CD14-positive monocyte (primary cell): ENCODE data around the gene FGF14. TPM values are rescaled to one million over a fixed set of nuclear protein-coding genes. Genes with fewer than 3 reads are reported as not detected.

Experiments used
- DNase-seq, 3 donors: peaks; one replicate each; pipeline ENCODE4 v3.0.0-alpha.2; 2011 to 2022
- H2AFZ ChIP-seq: 2 replicates; pipeline ENCODE4 v1.6.0; 2012; ENCODE audit warnings: mild to moderate bottlenecking, low read depth, low read length, inconsistent platforms; ENCODE audit not compliant: insufficient read depth, poor library complexity, severe bottlenecking
- H3K27ac ChIP-seq, 2 donors: 1 replicate in 1 of 2; 2 replicates in 1 of 2; pipeline ENCODE4 v1.5.1; 2012 to 2013; ENCODE audit warnings: low read length in 2 of 2, control low read depth in 1 of 2, inconsistent platforms in 1 of 2, low read depth in 1 of 2, mild to moderate bottlenecking in 1 of 2
- H3K27me3 ChIP-seq, 2 donors: one replicate each; pipeline versions ENCODE4 v1.6.0 to v1.6.1; 2011 to 2013; ENCODE audit warnings: low read length in 2 of 2; ENCODE audit not compliant: control insufficient read depth in 2 of 2, insufficient read depth in 2 of 2
- H3K36me3 ChIP-seq, 2 donors: replicated peaks in 1 of 2; 1 replicate in 1 of 2; 2 replicates in 1 of 2; pipeline versions ENCODE4 v1.5.1 to v1.6.1; 2012 to 2013; ENCODE audit warnings: low read length in 2 of 2, control low read depth in 1 of 2, inconsistent platforms in 1 of 2, mild to moderate bottlenecking in 1 of 2; ENCODE audit not compliant: insufficient read depth in 2 of 2, control insufficient read depth in 1 of 2
- H3K4me1 ChIP-seq, 2 donors: 1 replicate in 1 of 2; 2 replicates in 1 of 2; pipeline versions ENCODE4 v1.5.1 to v1.6.1; 2012 to 2013; ENCODE audit warnings: low read length in 2 of 2, control low read depth in 1 of 2, inconsistent platforms in 1 of 2, mild to moderate bottlenecking in 1 of 2, moderate library complexity in 1 of 2; ENCODE audit not compliant: insufficient read depth in 2 of 2, control insufficient read depth in 1 of 2
- H3K4me2 ChIP-seq: replicated peaks from 2 replicates; pipeline ENCODE3; 2012; ENCODE audit warnings: low read length, moderate library complexity, mild to moderate bottlenecking; ENCODE audit not compliant: poor library complexity, severe bottlenecking; ENCODE audit errors: extremely low read depth
- H3K4me3 ChIP-seq, 3 experiments: fragments of 200-600 bp in 1 of 3; sonication (generic) in 1 of 3; replicated peaks in 1 of 3; 1 replicate in 2 of 3; 2 replicates in 1 of 3; pipeline ENCODE4 v1.5.1; 2011 to 2013; ENCODE audit warnings: low read length in 3 of 3, mild to moderate bottlenecking in 3 of 3, control low read depth in 2 of 3, low read depth in 2 of 3, inconsistent platforms in 1 of 3, moderate library complexity in 1 of 3
- H3K79me2 ChIP-seq: 2 replicates; pipeline ENCODE4 v1.6.0; 2012; ENCODE audit warnings: mild to moderate bottlenecking, control low read depth, inconsistent platforms, low read length, moderate library complexity; ENCODE audit not compliant: insufficient read depth
- H3K9ac ChIP-seq: 2 replicates; pipeline ENCODE4 v1.6.0; 2017; ENCODE audit warnings: low read length, mild to moderate bottlenecking; ENCODE audit not compliant: insufficient read depth, poor library complexity, severe bottlenecking
- H3K9me3 ChIP-seq, 2 donors: replicated peaks in 1 of 2; 1 replicate in 1 of 2; 2 replicates in 1 of 2; pipeline versions ENCODE4 v1.5.1 to v1.6.1; 2012 to 2013; ENCODE audit warnings: low read length in 2 of 2, control low read depth in 1 of 2; ENCODE audit not compliant: control insufficient read depth in 1 of 2, insufficient read depth in 1 of 2
- H4K20me1 ChIP-seq: 2 replicates; pipeline ENCODE4 v1.6.0; 2012; ENCODE audit warnings: mild to moderate bottlenecking, low read length, control low read depth, moderate library complexity; ENCODE audit not compliant: insufficient read depth
- H3K27ac Mint-ChIP-seq, 7 donors: one replicate each; pipeline ENCODE4 v1.8.0; 2020; ENCODE audit warnings: mild to moderate bottlenecking in 7 of 7, mixed read lengths in 7 of 7, moderate library complexity in 6 of 7, inconsistent platforms in 2 of 7
- H3K27me3 Mint-ChIP-seq, 3 donors: one replicate each; pipeline ENCODE4 v1.8.0; 2021 to 2022; ENCODE audit warnings: low read depth in 3 of 3, mild to moderate bottlenecking in 3 of 3, mixed read lengths in 3 of 3, moderate library complexity in 3 of 3, inconsistent platforms in 1 of 3
- H3K36me3 Mint-ChIP-seq, 2 donors: one replicate each; pipeline ENCODE4 v1.8.0; 2020; ENCODE audit warnings: mixed read lengths in 2 of 2, inconsistent platforms in 1 of 2, mild to moderate bottlenecking in 1 of 2
- H3K4me1 Mint-ChIP-seq: one replicate; pipeline ENCODE4 v1.8.0; 2020; ENCODE audit warnings: mild to moderate bottlenecking, mixed read lengths
- H3K4me3 Mint-ChIP-seq, 2 donors: one replicate each; pipeline ENCODE4 v1.8.0; 2020; ENCODE audit warnings: mild to moderate bottlenecking in 2 of 2, mixed read lengths in 2 of 2, moderate library complexity in 1 of 2
- H3K9me3 Mint-ChIP-seq, 7 donors: one replicate each; pipeline ENCODE4 v1.8.0; 2020 to 2022; ENCODE audit warnings: mixed read lengths in 7 of 7, mild to moderate bottlenecking in 6 of 7, moderate library complexity in 6 of 7, inconsistent platforms in 2 of 7
- WGBS: methylation state at CpG from one replicate; pipeline ENCODE4 v1.1.5; 2013; ENCODE audit warnings: missing lambda C conversion rate; ENCODE audit not compliant: insufficient coverage; 5-methylcytosine and 5-hydroxymethylcytosine counted together
- intact Hi-C, 2 donors: fragments of 100-400 bp; cut with micrococcal nuclease; formaldehyde crosslinking; loops; one replicate each; pipeline versions ENCODE4 v1.15.0 to v1.15.1; 2023
- polyA plus RNA-seq, 3 donors: library from polyadenylated mRNA; depleted of rRNA in 1 of 3; unstranded in 2 of 3; stranded (reverse) in 1 of 3; fragments of 300-500 nt in 2 of 3; fragments of >200 nt in 1 of 3; fragmentation: Illumina TruSeq in 2 of 3; gene quantifications; 1 replicate in 2 of 3; 2 replicates in 1 of 3; pipeline ENCODE4 v1.2.3, GENCODE V29; 2012 to 2021
- TF ChIP-seq, protein P1 (sequence below): fragments of 200-600 bp; IDR thresholded peaks from one replicate; pipeline ENCODE4 v1.8.0; 2022; ENCODE audit warnings: antibody characterized with exemption, mild to moderate bottlenecking

Gene FGF14
- polyA plus RNA-seq, 3 donors: not detected

DNA sequence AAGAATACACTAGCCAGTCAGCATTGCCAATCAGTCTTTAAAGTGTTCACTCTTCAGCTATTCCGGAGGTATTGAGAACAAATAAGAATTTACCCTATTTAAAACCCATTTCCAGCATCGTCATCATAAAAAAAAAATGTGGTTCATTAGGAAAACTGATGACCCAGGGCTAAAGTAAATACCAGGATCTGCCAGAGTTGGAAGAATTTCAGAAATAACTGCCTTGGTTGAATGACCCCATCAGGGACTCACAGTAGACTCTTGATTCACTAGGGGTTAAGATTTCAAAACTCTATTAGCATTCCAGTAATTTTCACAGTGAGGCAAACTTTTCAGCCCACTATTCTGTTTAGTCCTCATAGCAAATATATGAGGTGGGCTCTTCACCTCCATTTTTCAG, 572.4 kb downstream of the FGF14 start:
- H3K4me3 Mint-ChIP-seq: no peak overlapping the region
- no peak overlapping the region for H3K27ac Mint-ChIP-seq
- Histone ChIP-seq H3K79me2 (no peaks in the 10 kb centered on the region), H3K27ac (no peak overlapping the region), H3K9ac (no peak overlapping the region), H3K4me3 (no peak overlapping the region), H4K20me1 (no peaks in the 10 kb centered on the region), H3K27me3 (no peaks in the 10 kb centered on the region), H3K36me3 (no peaks in the 10 kb centered on the region), H2AFZ (no peak overlapping the region), H3K4me2 (no peak overlapping the region), H3K9me3 (no peaks in the 10 kb centered on the region), H3K4me1 (no peaks in the 10 kb centered on the region)
- DNase-seq: no peak
- intact Hi-C loops: no loop called here
- peaks cover 0 to 3% (median 0%) of the 10 kb centered on the region in 7 donors for H3K9me3 Mint-ChIP-seq
- H3K4me1 Mint-ChIP-seq: no peaks in the 10 kb centered on the region
- 100% methylated on average over 2 of the region's 2 CpGs for WGBS
- TF ChIP-seq, protein P1, sequence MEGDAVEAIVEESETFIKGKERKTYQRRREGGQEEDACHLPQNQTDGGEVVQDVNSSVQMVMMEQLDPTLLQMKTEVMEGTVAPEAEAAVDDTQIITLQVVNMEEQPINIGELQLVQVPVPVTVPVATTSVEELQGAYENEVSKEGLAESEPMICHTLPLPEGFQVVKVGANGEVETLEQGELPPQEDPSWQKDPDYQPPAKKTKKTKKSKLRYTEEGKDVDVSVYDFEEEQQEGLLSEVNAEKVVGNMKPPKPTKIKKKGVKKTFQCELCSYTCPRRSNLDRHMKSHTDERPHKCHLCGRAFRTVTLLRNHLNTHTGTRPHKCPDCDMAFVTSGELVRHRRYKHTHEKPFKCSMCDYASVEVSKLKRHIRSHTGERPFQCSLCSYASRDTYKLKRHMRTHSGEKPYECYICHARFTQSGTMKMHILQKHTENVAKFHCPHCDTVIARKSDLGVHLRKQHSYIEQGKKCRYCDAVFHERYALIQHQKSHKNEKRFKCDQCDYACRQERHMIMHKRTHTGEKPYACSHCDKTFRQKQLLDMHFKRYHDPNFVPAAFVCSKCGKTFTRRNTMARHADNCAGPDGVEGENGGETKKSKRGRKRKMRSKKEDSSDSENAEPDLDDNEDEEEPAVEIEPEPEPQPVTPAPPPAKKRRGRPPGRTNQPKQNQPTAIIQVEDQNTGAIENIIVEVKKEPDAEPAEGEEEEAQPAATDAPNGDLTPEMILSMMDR: no peak
- peaks cover 0 to 5% (median 0%) of the 10 kb centered on the region in 3 donors for H3K27me3 Mint-ChIP-seq
- no peaks in the 10 kb centered on the region for H3K36me3 Mint-ChIP-seq

DNA sequence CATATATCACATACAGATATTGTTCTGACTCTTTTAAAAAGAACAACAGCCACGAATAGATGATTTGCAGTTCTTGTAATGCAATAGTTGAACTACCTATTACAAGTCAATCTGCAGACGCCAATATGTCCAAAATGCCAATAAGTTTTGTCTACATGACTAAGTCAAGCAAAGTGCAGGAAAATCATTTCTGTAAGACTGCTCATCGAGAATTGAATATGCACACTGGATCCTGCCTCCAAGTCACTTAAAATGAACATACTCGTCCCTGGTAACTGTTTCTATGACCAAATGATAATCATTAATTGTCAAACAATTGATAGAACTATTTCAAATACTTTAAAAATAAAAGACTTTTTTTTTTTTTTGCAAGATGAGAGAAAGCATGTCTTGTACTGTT, 573.7 kb downstream of the FGF14 start:
- intact Hi-C loops: no loop called here
- Histone ChIP-seq H3K36me3 (no peaks in the 10 kb centered on the region), H4K20me1 (no peaks in the 10 kb centered on the region), H3K4me3 (no peak overlapping the region), H3K9me3 (no peaks in the 10 kb centered on the region), H3K9ac (no peak overlapping the region), H3K4me1 (no peaks in the 10 kb centered on the region), H3K4me2 (no peak overlapping the region), H3K27ac (no peak overlapping the region), H3K27me3 (no peaks in the 10 kb centered on the region), H2AFZ (no peak overlapping the region), H3K79me2 (no peaks in the 10 kb centered on the region)
- Mint-ChIP-seq H3K4me1 (no peaks in the 10 kb centered on the region), H3K4me3 (no peak overlapping the region), H3K9me3 (peaks cover 0 to 3% (median 0%) of the 10 kb centered on the region in 7 donors), H3K36me3 (no peaks in the 10 kb centered on the region), H3K27me3 (peaks cover 0 to 7% (median 0%) of the 10 kb centered on the region in 3 donors), H3K27ac (no peak overlapping the region)
- WGBS: 100% methylated on average over 1 of the region's 4 CpGs
- DNase-seq: no peak
- TF ChIP-seq, protein P1: no peak
